ENCODE data around the gene RERG. TPM values are rescaled to one million over a fixed set of nuclear protein-coding genes. Genes with fewer than 3 reads are reported as not detected.

The RERG gene
- total and polyA plus RNA-seq, 2 donors from 2014 or later, result 29.3 to 44.7 TPM

DNA sequence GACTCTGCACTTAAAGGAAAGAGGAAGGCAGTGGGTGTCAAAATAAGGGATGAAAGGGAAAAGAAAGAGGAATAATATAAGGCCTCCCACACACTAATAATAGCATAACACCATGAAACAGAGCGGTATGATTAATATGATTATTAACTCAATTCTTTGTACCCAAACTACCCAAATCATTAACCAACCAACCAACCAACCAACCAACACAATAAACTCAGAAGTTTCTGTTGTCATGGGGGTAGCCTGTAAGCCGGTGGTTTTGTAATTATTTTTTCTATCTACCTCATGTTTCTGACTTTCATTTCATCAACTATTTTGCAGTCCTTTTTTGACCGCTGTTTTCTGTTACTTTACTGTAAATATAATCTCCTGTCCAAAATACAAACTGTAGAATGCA, 105.8 kb downstream of the RERG start:
- H3K9me3 ChIP-seq (ENCODE audit: control insufficient read depth in 2 of 3, insufficient read depth in 1 of 3, low read length in 3 of 3), result no peaks in the 10 kb centered on the region
- H3K4me3 ChIP-seq (ENCODE audit: low read length in 3 of 3), result no peak overlapping the region
- H3K27ac ChIP-seq (ENCODE audit: low read depth in 2 of 2, low read length in 2 of 2), result no peak overlapping the region
- FAIRE-seq, result no peak
- TF ChIP-seq CTCF (IDR thresholded peaks at IDR 0.05; ENCODE audit: borderline replicate concordance, extremely low read depth, insufficient read depth), result no peak
- intact Hi-C loops (cut with DNase I), result no loop called here
- no peaks in the 10 kb centered on the region for H3K27me3 ChIP-seq (ENCODE audit: control insufficient read depth, insufficient read depth, low read length)
- H3K36me3 ChIP-seq (ENCODE audit: control insufficient read depth in 2 of 3, insufficient read depth in 3 of 3, low read length in 3 of 3), result no peaks in the 10 kb centered on the region
- peaks cover 0 to 6% (median 0%) of the 10 kb centered on the region in 3 donors for H3K4me1 ChIP-seq (ENCODE audit: control insufficient read depth in 2 of 3, insufficient read depth in 2 of 3, low read depth in 1 of 3, low read length in 3 of 3)
- no peak overlapping the region for H3K9ac ChIP-seq (ENCODE audit: low read length in 3 of 3)
- no peak for DNase-seq

DNA sequence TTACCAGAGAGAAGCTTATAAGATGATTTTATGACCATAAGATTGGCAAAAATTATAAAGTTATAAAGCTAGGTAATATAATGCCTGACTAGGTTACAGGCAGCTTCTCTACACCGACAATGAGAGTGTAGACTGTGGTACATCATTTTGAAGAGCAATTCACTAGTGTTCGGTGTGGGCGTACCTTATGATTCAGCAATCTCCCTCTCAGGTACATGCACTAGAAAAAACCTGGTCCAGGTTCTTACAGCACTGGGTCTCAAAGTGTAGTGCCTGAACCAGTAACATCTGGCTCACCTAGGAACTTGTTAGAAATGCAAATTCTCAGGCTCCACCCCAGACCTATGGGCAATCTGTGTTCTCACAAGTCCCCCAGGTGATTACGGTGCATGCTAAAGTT, 106.7 kb downstream of the RERG start:
- H3K27ac ChIP-seq (ENCODE audit: low read depth in 2 of 2, low read length in 2 of 2), result no peak overlapping the region
- H3K9ac ChIP-seq (ENCODE audit: low read length in 3 of 3), result no peak overlapping the region
- H3K9me3 ChIP-seq (ENCODE audit: control insufficient read depth in 2 of 3, insufficient read depth in 1 of 3, low read length in 3 of 3), result no peaks in the 10 kb centered on the region
- FAIRE-seq (no peak), DNase-seq (no peak)
- no peaks in the 10 kb centered on the region for H3K36me3 ChIP-seq (ENCODE audit: control insufficient read depth in 2 of 3, insufficient read depth in 3 of 3, low read length in 3 of 3)
- peaks cover 0 to 6% (median 0%) of the 10 kb centered on the region in 3 donors for H3K4me1 ChIP-seq (ENCODE audit: control insufficient read depth in 2 of 3, insufficient read depth in 2 of 3, low read depth in 1 of 3, low read length in 3 of 3)
- no peak overlapping the region for H3K4me3 ChIP-seq (ENCODE audit: low read length in 3 of 3)
- no peaks in the 10 kb centered on the region for H3K27me3 ChIP-seq (ENCODE audit: control insufficient read depth, insufficient read depth, low read length)
- no peak for TF ChIP-seq CTCF (IDR thresholded peaks at IDR 0.05; ENCODE audit: borderline replicate concordance, extremely low read depth, insufficient read depth)
- intact Hi-C loops (cut with DNase I), result no loop called here

DNA sequence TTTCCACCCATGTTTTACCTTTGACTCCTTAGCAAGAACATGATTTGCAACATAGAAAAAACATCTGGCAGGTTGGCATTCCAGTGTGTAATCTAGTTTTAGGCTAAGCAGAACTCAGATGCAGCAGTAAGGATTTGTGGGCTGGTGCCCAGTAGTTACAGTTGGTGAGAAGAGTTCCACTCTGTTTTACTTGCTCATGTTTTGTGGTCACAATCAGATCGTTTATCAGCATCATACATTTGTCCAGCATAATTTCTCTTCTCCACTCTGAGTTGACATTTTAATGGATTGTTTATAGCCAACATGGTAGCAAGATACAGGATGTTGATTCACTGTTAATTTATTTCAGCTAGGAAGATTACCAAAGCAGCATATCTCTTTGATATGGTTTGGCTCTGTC, 128.4 kb downstream of the RERG start:
- H3K4me3 ChIP-seq (ENCODE audit: low read length in 3 of 3), result no peak overlapping the region
- no peaks in the 10 kb centered on the region for H3K9me3 ChIP-seq (ENCODE audit: control insufficient read depth in 2 of 3, insufficient read depth in 1 of 3, low read length in 3 of 3)
- no peaks in the 10 kb centered on the region for H3K27me3 ChIP-seq (ENCODE audit: control insufficient read depth, insufficient read depth, low read length)
- H3K27ac ChIP-seq (ENCODE audit: low read depth in 2 of 2, low read length in 2 of 2), result no peak overlapping the region
- intact Hi-C loops (cut with DNase I), result no loop called here
- no peaks in the 10 kb centered on the region for H3K36me3 ChIP-seq (ENCODE audit: control insufficient read depth in 2 of 3, insufficient read depth in 3 of 3, low read length in 3 of 3)
- H3K9ac ChIP-seq (ENCODE audit: low read length in 3 of 3), result no peak overlapping the region
- TF ChIP-seq CTCF (IDR thresholded peaks at IDR 0.05; ENCODE audit: borderline replicate concordance, extremely low read depth, insufficient read depth), result no peak
- FAIRE-seq, result no peak
- H3K4me1 ChIP-seq (ENCODE audit: control insufficient read depth in 2 of 3, insufficient read depth in 2 of 3, low read depth in 1 of 3, low read length in 3 of 3), result no peaks in the 10 kb centered on the region
- no peak for DNase-seq

DNA sequence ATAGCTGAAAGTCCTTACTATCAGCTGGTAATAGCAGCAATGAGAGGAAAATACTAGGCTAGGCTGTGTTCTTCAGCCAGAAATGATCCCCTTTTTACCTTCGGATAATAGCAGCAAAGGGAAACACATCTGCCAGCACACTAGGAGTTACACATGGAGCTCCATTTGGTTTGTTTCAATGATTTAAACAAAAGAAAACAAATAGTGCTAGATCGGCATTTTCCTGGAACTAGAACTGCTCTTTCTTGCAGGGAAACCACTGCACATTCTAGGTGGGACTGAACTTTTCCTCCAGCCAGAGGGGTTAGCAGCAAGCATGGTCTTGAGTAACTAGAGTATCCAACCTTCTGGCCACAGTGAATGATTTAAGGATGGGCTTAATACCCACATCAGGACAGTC, 130.8 kb downstream of the RERG start:
- no peaks in the 10 kb centered on the region for H3K9me3 ChIP-seq (ENCODE audit: control insufficient read depth in 2 of 3, insufficient read depth in 1 of 3, low read length in 3 of 3)
- H3K27ac ChIP-seq (ENCODE audit: low read depth in 2 of 2, low read length in 2 of 2), result no peak overlapping the region
- no peak for FAIRE-seq
- no peaks in the 10 kb centered on the region for H3K36me3 ChIP-seq (ENCODE audit: control insufficient read depth in 2 of 3, insufficient read depth in 3 of 3, low read length in 3 of 3)
- H3K9ac ChIP-seq (ENCODE audit: low read length in 3 of 3), result no peak overlapping the region
- no peak overlapping the region for H3K4me3 ChIP-seq (ENCODE audit: low read length in 3 of 3)
- no peak for DNase-seq
- H3K4me1 ChIP-seq (ENCODE audit: control insufficient read depth in 2 of 3, insufficient read depth in 2 of 3, low read depth in 1 of 3, low read length in 3 of 3), result no peaks in the 10 kb centered on the region
- no peak for TF ChIP-seq CTCF (IDR thresholded peaks at IDR 0.05; ENCODE audit: borderline replicate concordance, extremely low read depth, insufficient read depth)
- H3K27me3 ChIP-seq (ENCODE audit: control insufficient read depth, insufficient read depth, low read length), result no peaks in the 10 kb centered on the region
- intact Hi-C loops (cut with DNase I), result no loop called here
